Natural killer cell (primary cell): ENCODE results near the gene ZNF43. TPM values are rescaled to one million over a fixed set of nuclear protein-coding genes. Genes with fewer than 3 reads are reported as not detected.
"Not testable (repeated sequence)": the region's sequence is repeated elsewhere in the genome, so short reads cannot be mapped to it uniquely, and the experiment has no call there.

Experiments used
- ATAC-seq, 3 donors: fragments of 150-1000 bp in 2 of 3; fragments of 200-7000 bp in 1 of 3; cut with Tn5 transposase; 1 replicate in 1 of 3; 2 replicates in 2 of 3; pipeline ENCODE4 v1.10.0; 2021; ENCODE audit warnings: mild to moderate bottlenecking in 2 of 3, moderate library complexity in 2 of 3
- DNase-seq, 2 donors: peaks; one replicate each; pipeline versions ENCODE4 v3.0.0 to v3.0.0-alpha.2; 2013 to 2021; ENCODE audit warnings: mixed read lengths in 1 of 2
- H3K27ac ChIP-seq: one replicate; pipeline ENCODE4 v1.5.1; 2013; ENCODE audit warnings: mild to moderate bottlenecking, low read length
- H3K27me3 ChIP-seq: one replicate; pipeline ENCODE4 v1.6.1; 2013; ENCODE audit warnings: low read length; ENCODE audit not compliant: control insufficient read depth, insufficient read depth
- H3K36me3 ChIP-seq: one replicate; pipeline ENCODE4 v1.6.1; 2013; ENCODE audit warnings: low read length; ENCODE audit not compliant: control insufficient read depth, insufficient read depth
- H3K4me1 ChIP-seq: one replicate; pipeline ENCODE4 v1.6.1; 2013; ENCODE audit warnings: low read length; ENCODE audit not compliant: control insufficient read depth, insufficient read depth
- H3K4me3 ChIP-seq: one replicate; pipeline ENCODE4 v1.5.1; 2013; ENCODE audit warnings: low read length
- H3K9me3 ChIP-seq: one replicate; pipeline ENCODE4 v1.6.1; 2013; ENCODE audit warnings: low read length; ENCODE audit not compliant: control insufficient read depth, insufficient read depth
- H3K27ac Mint-ChIP-seq, 2 donors: one replicate each; pipeline ENCODE4 v1.8.0; 2022; ENCODE audit warnings: mild to moderate bottlenecking in 2 of 2, mixed read lengths in 2 of 2, moderate library complexity in 1 of 2
- H3K27me3 Mint-ChIP-seq, 2 donors: one replicate each; pipeline ENCODE4 v1.8.0; 2022; ENCODE audit warnings: low read depth in 2 of 2, mixed read lengths in 2 of 2
- H3K36me3 Mint-ChIP-seq: one replicate; pipeline ENCODE4 v1.8.0; 2022; ENCODE audit warnings: mixed read lengths
- H3K4me1 Mint-ChIP-seq, 2 donors: one replicate each; pipeline ENCODE4 v1.8.0; 2022; ENCODE audit warnings: mixed read lengths in 2 of 2
- H3K4me3 Mint-ChIP-seq: one replicate; pipeline ENCODE4 v1.8.0; 2022; ENCODE audit warnings: mild to moderate bottlenecking, moderate library complexity, mixed read lengths
- H3K9me3 Mint-ChIP-seq, 2 donors: one replicate each; pipeline ENCODE4 v1.8.0; 2022; ENCODE audit warnings: mixed read lengths in 2 of 2
- WGBS: methylation state at CpG from one replicate; pipeline ENCODE4 v1.1.7; 2013; ENCODE audit warnings: missing lambda C conversion rate; ENCODE audit not compliant: insufficient coverage; 5-methylcytosine and 5-hydroxymethylcytosine counted together
- intact Hi-C: fragments of 100-400 bp; cut with micrococcal nuclease; formaldehyde crosslinking; loops from one replicate; pipeline ENCODE4 v1.14.2; 2022
- total RNA-seq, 4 donors: library from RNA; stranded (reverse); fragments of 120-200 nt in 1 of 4; gene quantifications; one replicate each; pipeline versions ENCODE4 v1.2.3 to v1.2.4, GENCODE V29; 2013 to 2022
- TF ChIP-seq, protein P1 (sequence below): fragments of 200-600 bp; IDR thresholded peaks from one replicate; pipeline ENCODE4 v1.8.0; 2022; ENCODE audit warnings: antibody characterized with exemption

ZNF43 gene
- total RNA-seq, 3 donors from 2014 or later (not counting 1 experiment from before 2014, with no cell fraction given) = 21.6 to 36.8 (median 31.0) TPM

DNA sequence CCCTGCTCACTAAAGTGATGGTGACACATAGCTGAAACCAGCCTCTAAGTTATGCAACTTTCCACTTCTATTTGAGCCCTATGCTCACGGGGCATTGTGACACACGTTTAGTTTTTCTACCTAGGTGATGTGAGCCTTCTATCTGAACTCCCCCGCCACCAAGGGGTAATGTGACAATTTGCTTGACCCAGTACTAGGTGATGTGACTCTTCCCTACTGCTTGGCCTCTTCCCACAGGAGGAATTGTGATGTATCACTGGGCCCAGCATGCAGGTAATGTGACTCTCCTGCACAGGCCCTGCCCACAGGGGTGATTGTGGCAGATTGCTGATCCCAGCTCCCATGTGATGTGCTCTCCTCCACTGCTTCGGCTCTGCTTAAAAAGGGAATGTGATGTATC is 42.7 kb upstream of the ZNF43 start:
- Mint-ChIP-seq H3K36me3 (no peaks in the 10 kb centered on the region), H3K27me3 (no peaks in the 10 kb centered on the region), H3K4me3 (no peak overlapping the region), H3K9me3 (no peaks in the 10 kb centered on the region), H3K27ac (no peak overlapping the region), H3K4me1 (no peaks in the 10 kb centered on the region)
- Histone ChIP-seq H3K4me3 (no peak overlapping the region), H3K36me3 (no peaks in the 10 kb centered on the region), H3K27me3 (no peaks in the 10 kb centered on the region), H3K4me1 (no peaks in the 10 kb centered on the region), H3K27ac (no peak overlapping the region), H3K9me3 (no peaks in the 10 kb centered on the region)
- no peak for DNase-seq
- TF ChIP-seq, protein P1, sequence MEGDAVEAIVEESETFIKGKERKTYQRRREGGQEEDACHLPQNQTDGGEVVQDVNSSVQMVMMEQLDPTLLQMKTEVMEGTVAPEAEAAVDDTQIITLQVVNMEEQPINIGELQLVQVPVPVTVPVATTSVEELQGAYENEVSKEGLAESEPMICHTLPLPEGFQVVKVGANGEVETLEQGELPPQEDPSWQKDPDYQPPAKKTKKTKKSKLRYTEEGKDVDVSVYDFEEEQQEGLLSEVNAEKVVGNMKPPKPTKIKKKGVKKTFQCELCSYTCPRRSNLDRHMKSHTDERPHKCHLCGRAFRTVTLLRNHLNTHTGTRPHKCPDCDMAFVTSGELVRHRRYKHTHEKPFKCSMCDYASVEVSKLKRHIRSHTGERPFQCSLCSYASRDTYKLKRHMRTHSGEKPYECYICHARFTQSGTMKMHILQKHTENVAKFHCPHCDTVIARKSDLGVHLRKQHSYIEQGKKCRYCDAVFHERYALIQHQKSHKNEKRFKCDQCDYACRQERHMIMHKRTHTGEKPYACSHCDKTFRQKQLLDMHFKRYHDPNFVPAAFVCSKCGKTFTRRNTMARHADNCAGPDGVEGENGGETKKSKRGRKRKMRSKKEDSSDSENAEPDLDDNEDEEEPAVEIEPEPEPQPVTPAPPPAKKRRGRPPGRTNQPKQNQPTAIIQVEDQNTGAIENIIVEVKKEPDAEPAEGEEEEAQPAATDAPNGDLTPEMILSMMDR = no peak
- intact Hi-C loops = no loop called here
- no peak for ATAC-seq
- 86% methylated on average over 4 of the region's 4 CpGs for WGBS

DNA sequence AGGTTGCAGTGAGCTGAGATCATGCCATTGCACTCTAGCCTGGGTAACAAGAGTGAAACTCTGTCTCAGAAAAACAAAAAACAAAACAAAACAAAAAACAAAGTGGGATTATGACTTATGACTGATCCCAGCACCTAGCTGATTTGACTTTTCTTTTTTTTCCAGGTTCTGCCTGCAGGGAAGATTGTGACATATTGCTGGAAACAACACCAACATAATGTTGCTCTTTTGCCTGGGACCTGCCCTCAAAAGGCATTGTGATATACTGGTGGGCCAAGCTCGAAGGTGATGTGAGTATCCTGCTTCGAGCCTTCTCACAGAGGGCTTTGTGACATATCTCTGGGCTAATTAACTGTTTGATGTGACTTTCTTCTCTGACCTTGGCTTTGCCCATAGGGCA is 42.0 kb upstream of the ZNF43 start:
- no peaks in the 10 kb centered on the region for H3K27me3 ChIP-seq
- no peaks in the 10 kb centered on the region for H3K4me1 ChIP-seq
- H3K4me3 ChIP-seq = no peak overlapping the region
- Mint-ChIP-seq H3K9me3 (no peaks in the 10 kb centered on the region), H3K36me3 (no peaks in the 10 kb centered on the region), H3K4me1 (no peaks in the 10 kb centered on the region), H3K27ac (no peak overlapping the region), H3K27me3 (no peaks in the 10 kb centered on the region), H3K4me3 (no peak overlapping the region)
- WGBS = 85% methylated on average over 2 of the region's 2 CpGs
- intact Hi-C loops = no loop called here
- ATAC-seq (no peak), DNase-seq (no peak)
- H3K9me3 ChIP-seq = no peaks in the 10 kb centered on the region
- TF ChIP-seq, protein P1 = no peak
- H3K36me3 ChIP-seq = no peaks in the 10 kb centered on the region
- no peak overlapping the region for H3K27ac ChIP-seq

DNA sequence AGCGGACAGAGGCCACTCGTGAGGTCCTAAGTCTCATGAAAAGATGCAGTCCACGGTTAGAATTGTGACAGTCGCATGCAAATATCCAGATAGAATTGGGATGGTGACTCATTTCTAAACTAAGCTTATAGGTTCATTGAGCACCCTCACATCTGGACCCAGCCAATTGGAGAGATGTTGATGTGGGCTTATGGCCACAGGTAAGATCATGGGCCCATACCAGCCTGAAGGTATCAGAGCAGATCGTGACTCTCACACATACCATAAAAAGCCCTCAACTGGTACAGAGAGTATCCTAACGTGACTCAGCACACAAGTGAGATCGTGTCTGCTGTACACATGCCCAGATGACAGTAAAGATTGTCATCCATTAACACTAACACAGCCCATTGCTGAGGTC is 40.6 kb upstream of the ZNF43 start:
- H3K4me1 Mint-ChIP-seq, H3K27me3 Mint-ChIP-seq, H3K27ac ChIP-seq, H3K9me3 Mint-ChIP-seq, H3K36me3 ChIP-seq, H3K4me3 ChIP-seq, H3K4me3 Mint-ChIP-seq, H3K9me3 ChIP-seq, DNase-seq, H3K27ac Mint-ChIP-seq, intact Hi-C loops, H3K36me3 Mint-ChIP-seq, H3K27me3 ChIP-seq, H3K4me1 ChIP-seq, ATAC-seq: not testable (repeated sequence)
- WGBS = 93% methylated on average over 4 of the region's 7 CpGs

DNA sequence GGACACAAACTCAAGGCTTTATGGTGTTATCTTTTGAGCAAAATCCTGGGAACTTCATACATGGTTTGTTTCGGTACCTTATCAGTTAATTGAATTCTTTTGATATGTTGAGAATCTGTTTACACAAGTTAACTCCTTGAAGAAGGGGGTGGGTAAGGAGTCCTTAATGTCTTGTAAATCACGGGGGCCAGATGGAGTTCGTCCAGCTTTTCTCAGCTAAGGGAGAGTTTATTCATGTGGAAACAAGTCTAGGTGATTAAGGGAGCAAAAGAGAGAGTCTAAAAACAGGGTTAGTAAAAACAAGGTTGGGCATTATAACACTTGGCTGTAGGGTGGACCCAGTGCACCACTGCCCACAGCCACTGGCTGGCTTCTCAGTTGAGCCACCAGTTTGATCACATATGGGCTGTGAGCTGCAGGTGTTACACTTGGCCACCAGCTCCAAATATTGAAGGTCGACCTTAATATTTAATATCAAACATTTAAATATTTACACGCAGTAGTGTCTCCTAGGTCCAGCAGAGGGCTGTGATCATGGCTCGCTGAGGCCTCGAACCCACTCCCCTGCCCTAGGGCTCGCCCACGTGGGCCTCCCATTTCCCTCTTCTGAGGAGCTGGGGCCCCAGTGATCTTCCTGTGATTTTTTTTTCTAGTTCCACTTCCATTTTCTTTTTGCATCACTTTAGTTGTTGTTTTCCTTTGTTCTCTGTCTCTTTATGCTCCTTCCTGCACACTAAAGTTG is 21.0 kb upstream of the ZNF43 start:
- Mint-ChIP-seq H3K4me1 (peaks cover 6% of the 10 kb centered on the region in 2 donors), H3K9me3 (no peaks in the 10 kb centered on the region), H3K27ac (no peak overlapping the region), H3K27me3 (peaks cover 0 to 9% of the 10 kb centered on the region in 2 donors), H3K4me3 (no peak overlapping the region), H3K36me3 (no peaks in the 10 kb centered on the region)
- WGBS = 54% methylated on average over 9 of the region's 9 CpGs
- no peak for DNase-seq
- ATAC-seq = no peak
- Histone ChIP-seq H3K27ac (no peak overlapping the region), H3K4me1 (peaks cover 5% of the 10 kb centered on the region), H3K27me3 (no peaks in the 10 kb centered on the region), H3K36me3 (no peaks in the 10 kb centered on the region), H3K9me3 (no peaks in the 10 kb centered on the region), H3K4me3 (no peak overlapping the region)
- intact Hi-C loops = loop anchor here (10.0 kb wide), 1 partner anchor 772 kb away; the partner anchor contains the start of gene ZNF714
- TF ChIP-seq, protein P1 = no peak
